Adrenal gland (tissue), 12 donors: Measurements from ENCODE around the gene KLF14. TPM values are rescaled to one million over a fixed set of nuclear protein-coding genes. Genes with fewer than 3 reads are reported as not detected.
A peak's percentile ranks its signal among the peaks of the same experiment; 100 is the strongest.
"Not testable (repeated sequence)": the region's sequence is repeated elsewhere in the genome, so short reads cannot be mapped to it uniquely, and the experiment has no call there.

Experiments
- DNase-seq, 7 donors: peaks; one replicate each; pipeline ENCODE4 v3.0.0-alpha.2; 2019 to 2020
- H3K27ac ChIP-seq, 5 donors: fragments of 200-600 bp; sonication (generic) in 4 of 5; 1 replicate in 3 of 5; 2 replicates in 2 of 5; pipeline versions ENCODE4 v1.5.1 to v1.8.0; 2016 to 2020; ENCODE audit warnings: mild to moderate bottlenecking in 1 of 5
- H3K27me3 ChIP-seq: fragments of 200-600 bp; 2 replicates; pipeline ENCODE4 v1.8.0; 2021
- H3K36me3 ChIP-seq, 2 donors: fragments of 200-600 bp; replicated peaks in 1 of 2; 1 replicate in 1 of 2; 2 replicates in 1 of 2; pipeline versions ENCODE4 v1.5.1 to v1.8.0; 2018 to 2022
- H3K4me1 ChIP-seq, 2 donors: fragments of 200-600 bp; replicated peaks in 1 of 2; 1 replicate in 1 of 2; 2 replicates in 1 of 2; pipeline versions ENCODE4 v1.5.1 to v1.8.0; 2018 to 2021
- H3K4me3 ChIP-seq, 4 donors: fragments of 200-600 bp; sonication (generic) in 3 of 4; one replicate each; pipeline ENCODE4 v1.5.1; 2016 to 2018
- H3K9me3 ChIP-seq, 3 donors: fragments of 200-600 bp; sonication (generic) in 1 of 3; replicated peaks in 1 of 3; 1 replicate in 2 of 3; 2 replicates in 1 of 3; pipeline versions ENCODE4 v1.5.1 to v1.8.0; 2016 to 2021
- CTCF ChIP-seq, 6 experiments: fragments of 450-650 bp in 4 of 6; fragments of 200-600 bp in 2 of 6; sonication (generic) in 1 of 6; IDR thresholded peaks; 1 replicate in 5 of 6; 2 replicates in 1 of 6; pipeline versions ENCODE4 v1.5.1 to v1.8.0; 2016 to 2021; ENCODE audit warnings: antibody characterized with exemption in 6 of 6, mild to moderate bottlenecking in 2 of 6, moderate library complexity in 1 of 6
- POLR2A ChIP-seq, 2 donors: fragments of 450-650 bp; IDR thresholded peaks; one replicate each; pipeline ENCODE4 v1.6.1; 2017; ENCODE audit warnings: antibody characterized with exemption in 2 of 2, mild to moderate bottlenecking in 2 of 2, moderate library complexity in 1 of 2
- WGBS, 4 donors: extraction: QIAGEN DNeasy Blood & Tissue Kit in 2 of 4; methylation state at CpG; one replicate each; pipeline versions ENCODE4 v1.1.5 to v1.1.7; 2013 to 2017; 5-methylcytosine and 5-hydroxymethylcytosine counted together
- intact Hi-C, 2 donors: fragments of 100-400 bp; cut with DNase I; formaldehyde crosslinking; loops; one replicate each; pipeline versions ENCODE4 v1.14.1 to v1.15.0; 2022 to 2023
- polyA plus RNA-seq, 3 donors: library from polyadenylated mRNA; stranded (reverse); fragments of 200-250 nt in 2 of 3; fragments of 350-450 nt in 1 of 3; fragmentation: Illumina TruSeq in 1 of 3; extraction: RNeasy Lipid Tissue Mini Kit (QIAGEN cat#74804) in 1 of 3; gene quantifications; one replicate each; pipeline ENCODE4 v1.2.3, GENCODE V29; 2013 to 2014
- total RNA-seq, 9 donors: library from RNA; depleted of rRNA in 4 of 9; stranded (reverse); fragments of >200 nt in 4 of 9; fragments of 120-200 nt in 1 of 9; fragmentation: NEBNext Ultra II Directional in 1 of 9; extraction: Animal tissue kit (Norgen Biotek cat#: 25700) in 1 of 9; gene quantifications; one replicate each; pipeline versions ENCODE4 v1.1.0 to v1.2.4, GENCODE V29; 2013 to 2023
- donor health status: healthy with polysubstance abuse.
- donor health status: Bipolar disorder and iron deficiency.
- donor health status: DM: yes; HTN: yes; CAD: no.
- donor health status: DM: no; HTN: no; CAD: no.
- donor health status: DM: no; HTN: no; CAD: no.
- donor health status: DM: yes; HTN: yes; CAD: no.

KLF14 gene
- total and polyA plus RNA-seq, 12 donors: 0.39 to 3.2 (median 1.2) TPM

- 87 to 92% (median 91%) methylated on average over 1 of the region's 1 CpG for WGBS, 4 donors
- H3K4me1 ChIP-seq: no peaks in the 10 kb centered on the region
- TF ChIP-seq CTCF (IDR thresholded peaks at IDR 0.05) (no peak), POLR2A (IDR thresholded peaks at IDR 0.05) (no peak)
- H3K4me3 ChIP-seq: no peak overlapping the region
- no peaks in the 10 kb centered on the region for H3K36me3 ChIP-seq
- H3K27me3 ChIP-seq: no peaks in the 10 kb centered on the region
- intact Hi-C loops: no loop called here
- H3K9me3 ChIP-seq: no peaks in the 10 kb centered on the region
- no peak overlapping the region for H3K27ac ChIP-seq
- no peak for DNase-seq
Observed at GRCh38 chr7:130700760-130701159, 33.2 kb downstream of the KLF14 start.

- H3K36me3 ChIP-seq: no peaks in the 10 kb centered on the region
- no peaks in the 10 kb centered on the region for H3K9me3 ChIP-seq
- 60 to 63% (median 62%) methylated on average over 4 of the region's 4 CpGs for WGBS, 4 donors
- intact Hi-C loops: no loop called here
- TF ChIP-seq CTCF (IDR thresholded peaks at IDR 0.05) (no peak), POLR2A (IDR thresholded peaks at IDR 0.05) (no peak)
- H3K4me3 ChIP-seq: no peak overlapping the region
- DNase-seq: no peak
- H3K4me1 ChIP-seq: no peaks in the 10 kb centered on the region
- H3K27me3 ChIP-seq: no peaks in the 10 kb centered on the region
- no peak overlapping the region for H3K27ac ChIP-seq
Observed at GRCh38 chr7:130699686-130700085, 34.3 kb downstream of the KLF14 start.

- 70 to 81% (median 79%) methylated on average over 2 of the region's 2 CpGs for WGBS, 4 donors
- Histone ChIP-seq H3K27me3 (no peaks in the 10 kb centered on the region), H3K9me3 (no peaks in the 10 kb centered on the region), H3K27ac (no peak overlapping the region), H3K4me1 (no peaks in the 10 kb centered on the region), H3K4me3 (no peak overlapping the region), H3K36me3 (no peaks in the 10 kb centered on the region)
- intact Hi-C loops: no loop called here
- TF ChIP-seq POLR2A (IDR thresholded peaks at IDR 0.05): no peak
- TF ChIP-seq CTCF (IDR thresholded peaks at IDR 0.05): no peak
- DNase-seq: no peak
Observed at GRCh38 chr7:130697820-130698219, 36.2 kb downstream of the KLF14 start.

- 58 to 86% (median 60%) methylated on average over 2 of the region's 2 CpGs for WGBS, 4 donors
- TF ChIP-seq POLR2A (IDR thresholded peaks at IDR 0.05) (no peak), CTCF (IDR thresholded peaks at IDR 0.05) (peak; percentile 21 to 81 (median 60))
- H3K27me3 ChIP-seq: no peaks in the 10 kb centered on the region
- no peak overlapping the region for H3K27ac ChIP-seq
- intact Hi-C loops: no loop called here
- no peaks in the 10 kb centered on the region for H3K9me3 ChIP-seq
- H3K4me3 ChIP-seq: no peak overlapping the region
- H3K4me1 ChIP-seq: no peaks in the 10 kb centered on the region
- no peaks in the 10 kb centered on the region for H3K36me3 ChIP-seq
- DNase-seq: peak in 1 of 7 donors; percentile 10
Observed at GRCh38 chr7:130695840-130696239, 38.2 kb downstream of the KLF14 start.

- DNase-seq, H3K4me1 ChIP-seq, H3K9me3 ChIP-seq, H3K4me3 ChIP-seq, intact Hi-C loops, H3K27me3 ChIP-seq, H3K36me3 ChIP-seq, H3K27ac ChIP-seq: not testable (repeated sequence)
- WGBS, 4 donors: 79 to 89% (median 84%) methylated on average over 1 of the region's 1 CpG
Observed at GRCh38 chr7:130692396-130692795, 41.6 kb downstream of the KLF14 start.
